ENCODE measurements around the gene FGF16.

GRCh38 chrX:77484045-77484444, 36.9 kb downstream of the FGF16 start:
- no peak for TF ChIP-seq CTCF (IDR thresholded peaks at IDR 0.05)
- TF ChIP-seq POLR2AphosphoS5 (IDR thresholded peaks at IDR 0.05), result no peak
- no peak for TF ChIP-seq EP300 (IDR thresholded peaks at IDR 0.05)

All from esophagus muscularis mucosa (tissue), 4 donors.